HL-60 (cell line): ENCODE measurements around the gene SNORC.
"Not testable (repeated sequence)": the region's sequence is repeated elsewhere in the genome, so short reads cannot be mapped to it uniquely, and the experiment has no call there.

Source experiments
- DNase-seq, 2 experiments: peaks; one replicate each; pipeline ENCODE4 v3.0.0-alpha.2; 2010 to 2020; ENCODE audit warnings: low read depth in 1 of 2, low spot score in 1 of 2
- H3K27ac ChIP-seq: fragments of 250-450 bp; sonication (Bioruptor Pico); replicated peaks from 2 replicates; pipeline ENCODE4 v1.5.1; 2020; ENCODE audit warnings: mild to moderate bottlenecking, moderate library complexity
- H3K27me3 ChIP-seq: fragments of 250-450 bp; sonication (Bioruptor Pico); 2 replicates; pipeline ENCODE4 v1.5.1; 2021; ENCODE audit warnings: mild to moderate bottlenecking, moderate library complexity; ENCODE audit not compliant: insufficient read depth, poor library complexity, severe bottlenecking
- H3K4me3 ChIP-seq: replicated peaks from 2 replicates; pipeline ENCODE4 v1.5.1; 2011; ENCODE audit warnings: mild to moderate bottlenecking, control low read depth, low read length; ENCODE audit not compliant: insufficient read depth
- GABPA ChIP-seq: IDR thresholded peaks from 2 replicates; pipeline ENCODE4 v1.6.1; 2012; ENCODE audit warnings: low read depth
- POLR2AphosphoS5 ChIP-seq: IDR thresholded peaks from 2 replicates; pipeline ENCODE4 v1.6.1; 2012; ENCODE audit warnings: low read depth
- SPI1 ChIP-seq: IDR thresholded peaks from 2 replicates; pipeline ENCODE4 v1.6.1; 2012; ENCODE audit warnings: low read depth, mild to moderate bottlenecking, borderline replicate concordance
- TF ChIP-seq, protein P1 (sequence below): IDR thresholded peaks from one replicate; pipeline ENCODE4 v1.5.1; 2011; ENCODE audit warnings: low read length, control low read depth, inconsistent platforms; ENCODE audit not compliant: insufficient read depth
- TF ChIP-seq, protein P2 (sequence below): IDR thresholded peaks from 2 replicates; pipeline ENCODE4 v1.6.1; 2012; ENCODE audit warnings: low read depth; ENCODE audit not compliant: insufficient replicate concordance

SNORC gene

DNA sequence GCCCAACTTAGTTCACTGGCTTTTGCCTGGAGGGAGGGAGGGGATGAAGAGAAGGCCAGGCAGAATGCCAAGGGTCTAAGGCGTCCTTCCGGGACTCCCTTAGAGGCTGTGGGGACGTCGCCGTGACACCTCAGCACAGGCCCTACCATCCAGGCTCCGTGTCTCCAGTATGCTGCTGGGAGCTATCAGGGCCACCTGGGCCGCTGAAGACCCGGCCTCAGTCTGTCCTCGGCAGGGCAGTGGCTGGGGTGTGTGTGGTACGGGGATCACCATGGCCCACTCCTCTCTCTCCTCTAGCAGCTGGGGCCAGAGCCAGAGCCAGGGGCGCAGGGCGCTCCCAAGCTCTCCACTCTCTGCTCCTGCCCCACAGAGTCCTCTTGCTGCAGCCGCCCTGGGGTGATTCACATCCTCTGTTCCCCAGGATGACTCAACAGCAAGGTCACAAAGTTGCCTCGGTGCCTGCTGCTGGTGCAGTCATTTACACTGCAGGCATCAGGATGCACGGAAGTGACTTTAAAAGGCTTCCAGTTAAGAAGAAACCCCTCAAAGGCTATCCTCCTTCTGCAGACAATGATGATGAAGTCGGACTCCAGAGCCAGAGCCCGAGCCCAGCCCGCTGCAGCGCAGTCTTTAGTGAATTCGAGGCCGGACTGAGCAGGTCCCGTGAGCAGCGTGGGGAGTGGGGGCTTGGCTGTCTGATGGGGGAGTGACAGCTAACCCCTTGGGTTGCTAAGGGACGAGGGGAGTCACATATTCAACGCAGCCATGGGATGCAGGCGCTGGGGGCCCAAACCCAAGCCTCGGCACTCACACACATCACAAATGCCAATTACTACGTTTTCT lies 31.9 kb downstream of the SNORC start:
- peak; percentile 16 to 51 for DNase-seq
- no peak overlapping the region for H3K4me3 ChIP-seq
- H3K27me3 ChIP-seq: no peaks in the 10 kb centered on the region
- H3K27ac ChIP-seq: no peak overlapping the region
- no peak for TF ChIP-seq POLR2AphosphoS5
- no peak for TF ChIP-seq GABPA
- TF ChIP-seq, protein P1, sequence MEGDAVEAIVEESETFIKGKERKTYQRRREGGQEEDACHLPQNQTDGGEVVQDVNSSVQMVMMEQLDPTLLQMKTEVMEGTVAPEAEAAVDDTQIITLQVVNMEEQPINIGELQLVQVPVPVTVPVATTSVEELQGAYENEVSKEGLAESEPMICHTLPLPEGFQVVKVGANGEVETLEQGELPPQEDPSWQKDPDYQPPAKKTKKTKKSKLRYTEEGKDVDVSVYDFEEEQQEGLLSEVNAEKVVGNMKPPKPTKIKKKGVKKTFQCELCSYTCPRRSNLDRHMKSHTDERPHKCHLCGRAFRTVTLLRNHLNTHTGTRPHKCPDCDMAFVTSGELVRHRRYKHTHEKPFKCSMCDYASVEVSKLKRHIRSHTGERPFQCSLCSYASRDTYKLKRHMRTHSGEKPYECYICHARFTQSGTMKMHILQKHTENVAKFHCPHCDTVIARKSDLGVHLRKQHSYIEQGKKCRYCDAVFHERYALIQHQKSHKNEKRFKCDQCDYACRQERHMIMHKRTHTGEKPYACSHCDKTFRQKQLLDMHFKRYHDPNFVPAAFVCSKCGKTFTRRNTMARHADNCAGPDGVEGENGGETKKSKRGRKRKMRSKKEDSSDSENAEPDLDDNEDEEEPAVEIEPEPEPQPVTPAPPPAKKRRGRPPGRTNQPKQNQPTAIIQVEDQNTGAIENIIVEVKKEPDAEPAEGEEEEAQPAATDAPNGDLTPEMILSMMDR: no peak
- no peak for TF ChIP-seq SPI1
- TF ChIP-seq, protein P2, sequence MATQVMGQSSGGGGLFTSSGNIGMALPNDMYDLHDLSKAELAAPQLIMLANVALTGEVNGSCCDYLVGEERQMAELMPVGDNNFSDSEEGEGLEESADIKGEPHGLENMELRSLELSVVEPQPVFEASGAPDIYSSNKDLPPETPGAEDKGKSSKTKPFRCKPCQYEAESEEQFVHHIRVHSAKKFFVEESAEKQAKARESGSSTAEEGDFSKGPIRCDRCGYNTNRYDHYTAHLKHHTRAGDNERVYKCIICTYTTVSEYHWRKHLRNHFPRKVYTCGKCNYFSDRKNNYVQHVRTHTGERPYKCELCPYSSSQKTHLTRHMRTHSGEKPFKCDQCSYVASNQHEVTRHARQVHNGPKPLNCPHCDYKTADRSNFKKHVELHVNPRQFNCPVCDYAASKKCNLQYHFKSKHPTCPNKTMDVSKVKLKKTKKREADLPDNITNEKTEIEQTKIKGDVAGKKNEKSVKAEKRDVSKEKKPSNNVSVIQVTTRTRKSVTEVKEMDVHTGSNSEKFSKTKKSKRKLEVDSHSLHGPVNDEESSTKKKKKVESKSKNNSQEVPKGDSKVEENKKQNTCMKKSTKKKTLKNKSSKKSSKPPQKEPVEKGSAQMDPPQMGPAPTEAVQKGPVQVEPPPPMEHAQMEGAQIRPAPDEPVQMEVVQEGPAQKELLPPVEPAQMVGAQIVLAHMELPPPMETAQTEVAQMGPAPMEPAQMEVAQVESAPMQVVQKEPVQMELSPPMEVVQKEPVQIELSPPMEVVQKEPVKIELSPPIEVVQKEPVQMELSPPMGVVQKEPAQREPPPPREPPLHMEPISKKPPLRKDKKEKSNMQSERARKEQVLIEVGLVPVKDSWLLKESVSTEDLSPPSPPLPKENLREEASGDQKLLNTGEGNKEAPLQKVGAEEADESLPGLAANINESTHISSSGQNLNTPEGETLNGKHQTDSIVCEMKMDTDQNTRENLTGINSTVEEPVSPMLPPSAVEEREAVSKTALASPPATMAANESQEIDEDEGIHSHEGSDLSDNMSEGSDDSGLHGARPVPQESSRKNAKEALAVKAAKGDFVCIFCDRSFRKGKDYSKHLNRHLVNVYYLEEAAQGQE: no peak

DNA sequence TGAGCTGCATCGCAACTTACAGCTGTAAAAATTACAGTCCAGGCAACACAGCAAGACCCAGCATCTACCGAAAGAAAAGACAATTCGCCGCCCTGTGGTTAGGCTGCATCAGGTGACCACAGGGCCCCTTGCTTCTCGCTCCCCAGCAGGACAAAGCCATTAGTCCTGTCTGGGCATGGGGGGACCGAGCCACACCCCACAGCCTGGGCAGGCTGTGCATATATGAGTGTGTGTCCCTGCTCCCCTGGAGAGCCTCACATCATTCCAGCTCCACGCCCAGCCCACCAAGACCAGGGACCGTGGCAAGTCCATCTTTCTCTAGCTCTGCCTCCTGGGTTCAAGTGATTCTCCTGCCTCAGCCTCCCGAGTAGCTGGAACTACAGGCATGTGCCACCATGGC lies 33.9 kb downstream of the SNORC start:
- TF ChIP-seq, protein P1: no peak
- TF ChIP-seq POLR2AphosphoS5 (no peak), SPI1 (no peak), GABPA (no peak)
- TF ChIP-seq, protein P2: no peak
- no peak overlapping the region for H3K4me3 ChIP-seq
- no peaks in the 10 kb centered on the region for H3K27me3 ChIP-seq
- H3K27ac ChIP-seq: no peak overlapping the region
- no peak for DNase-seq

DNA sequence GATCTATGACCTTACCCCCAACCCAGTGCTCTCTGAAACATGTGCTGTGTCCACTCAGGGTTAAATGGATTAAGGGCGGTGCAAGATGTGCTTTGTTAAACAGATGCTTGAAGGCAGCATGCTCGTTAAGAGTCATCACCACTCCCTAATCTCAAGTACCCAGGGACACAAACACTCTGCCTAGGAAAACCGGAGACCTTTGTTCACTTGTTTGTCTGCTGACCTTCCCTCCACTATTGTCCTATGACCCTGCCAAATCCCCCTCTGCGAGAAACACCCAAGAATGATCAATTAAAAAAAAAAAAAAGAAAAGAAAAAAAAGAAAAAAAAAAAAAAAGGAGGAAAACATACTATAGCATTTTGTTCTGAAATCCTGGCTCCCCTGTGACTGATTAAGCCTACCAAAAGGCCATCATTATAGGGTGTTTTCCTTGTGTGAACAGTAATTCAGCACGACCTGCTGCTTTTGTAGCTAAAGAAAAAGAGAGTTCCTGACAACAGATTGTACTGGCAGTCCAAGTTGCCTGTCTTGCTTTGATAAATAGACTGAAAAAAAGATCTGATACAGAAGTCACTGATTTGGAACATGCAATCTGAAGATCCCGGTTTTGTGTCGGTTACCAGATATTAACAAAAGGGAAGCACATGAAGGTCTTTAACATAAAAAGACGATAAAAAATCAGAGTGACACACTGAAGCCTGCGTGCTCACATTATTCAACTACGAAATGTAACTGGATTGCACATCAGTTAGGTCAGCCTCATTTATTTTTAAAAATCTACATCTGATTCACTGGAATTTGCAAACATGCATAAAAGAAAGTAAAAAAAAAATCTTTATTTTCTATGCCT lies 37.0 kb downstream of the SNORC start:
- H3K27ac ChIP-seq, H3K4me3 ChIP-seq, DNase-seq, H3K27me3 ChIP-seq: not testable (repeated sequence)

DNA sequence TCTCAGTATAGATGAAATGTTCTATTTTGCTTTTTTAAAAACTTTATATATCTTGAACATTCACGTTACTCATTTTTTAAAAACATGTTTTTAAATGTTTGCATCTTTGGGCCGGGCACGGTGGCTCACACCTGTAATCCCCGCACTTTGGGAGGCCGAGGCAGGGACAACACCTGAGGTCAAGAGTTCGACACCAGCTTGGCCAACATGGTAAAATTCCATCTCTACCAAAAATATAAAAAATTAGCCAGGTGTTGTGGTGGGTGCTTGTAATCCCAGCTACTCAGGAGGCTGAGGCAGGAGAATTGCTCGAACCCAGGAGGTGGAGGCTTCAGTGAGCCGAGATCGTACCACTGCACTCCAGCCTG lies 37.6 kb downstream of the SNORC start:
- not testable (repeated sequence) for H3K27ac ChIP-seq, DNase-seq, H3K4me3 ChIP-seq, H3K27me3 ChIP-seq
